Progenitor cell of endocrine pancreas (in vitro differentiated cells): ENCODE data around the gene JMJD1C. TPM values are rescaled to one million over a fixed set of nuclear protein-coding genes. Genes with fewer than 3 reads are reported as not detected.
A peak's percentile ranks its signal among the peaks of the same experiment; 100 is the strongest.

Experiments
- DNase-seq: peaks from one replicate; pipeline ENCODE4 v3.0.0; 2021; ENCODE audit warnings: low spot score; ENCODE audit not compliant: unreplicated experiment
- H3K27ac Mint-ChIP-seq: 2 replicates; pipeline ENCODE4 v1.8.0; 2021; ENCODE audit warnings: mild to moderate bottlenecking, moderate library complexity, mixed read lengths
- H3K27me3 Mint-ChIP-seq: 2 replicates; pipeline ENCODE4 v1.8.0; 2021; ENCODE audit warnings: mixed read lengths
- H3K36me3 Mint-ChIP-seq: 2 replicates; pipeline ENCODE4 v1.8.0; 2022; ENCODE audit warnings: mixed read lengths; ENCODE audit not compliant: insufficient read depth
- H3K4me1 Mint-ChIP-seq: 2 replicates; pipeline ENCODE4 v1.8.0; 2021; ENCODE audit warnings: low read depth, mixed read lengths
- H3K4me3 Mint-ChIP-seq: 2 replicates; pipeline ENCODE4 v1.8.0; 2021; ENCODE audit warnings: low read depth, mild to moderate bottlenecking, moderate library complexity, mixed read lengths
- H3K9me3 Mint-ChIP-seq: 2 replicates; pipeline ENCODE4 v1.8.0; 2021; ENCODE audit warnings: low read depth, mixed read lengths
- total RNA-seq: library from RNA; stranded (reverse); gene quantifications from 2 replicates; pipeline ENCODE4 v1.2.1, GENCODE V29; 2021
- TF ChIP-seq, protein P1 (sequence below): fragments of 200-600 bp; sonication (generic); IDR thresholded peaks from one replicate; pipeline ENCODE4 v1.5.0; 2021; ENCODE audit warnings: antibody characterized with exemption, mild to moderate bottlenecking; ENCODE audit not compliant: unreplicated experiment

The JMJD1C gene
- total RNA-seq, 1 donor from 2014 or later = 117 TPM

GRCh38 chr10:63255316-63255715 lies 210.5 kb downstream of the JMJD1C start:
- no peak for DNase-seq
- H3K4me1 Mint-ChIP-seq = peaks cover 27% of the 10 kb centered on the region
- no peak overlapping the region for H3K4me3 Mint-ChIP-seq
- H3K27ac Mint-ChIP-seq = no peak overlapping the region
- TF ChIP-seq, protein P1, sequence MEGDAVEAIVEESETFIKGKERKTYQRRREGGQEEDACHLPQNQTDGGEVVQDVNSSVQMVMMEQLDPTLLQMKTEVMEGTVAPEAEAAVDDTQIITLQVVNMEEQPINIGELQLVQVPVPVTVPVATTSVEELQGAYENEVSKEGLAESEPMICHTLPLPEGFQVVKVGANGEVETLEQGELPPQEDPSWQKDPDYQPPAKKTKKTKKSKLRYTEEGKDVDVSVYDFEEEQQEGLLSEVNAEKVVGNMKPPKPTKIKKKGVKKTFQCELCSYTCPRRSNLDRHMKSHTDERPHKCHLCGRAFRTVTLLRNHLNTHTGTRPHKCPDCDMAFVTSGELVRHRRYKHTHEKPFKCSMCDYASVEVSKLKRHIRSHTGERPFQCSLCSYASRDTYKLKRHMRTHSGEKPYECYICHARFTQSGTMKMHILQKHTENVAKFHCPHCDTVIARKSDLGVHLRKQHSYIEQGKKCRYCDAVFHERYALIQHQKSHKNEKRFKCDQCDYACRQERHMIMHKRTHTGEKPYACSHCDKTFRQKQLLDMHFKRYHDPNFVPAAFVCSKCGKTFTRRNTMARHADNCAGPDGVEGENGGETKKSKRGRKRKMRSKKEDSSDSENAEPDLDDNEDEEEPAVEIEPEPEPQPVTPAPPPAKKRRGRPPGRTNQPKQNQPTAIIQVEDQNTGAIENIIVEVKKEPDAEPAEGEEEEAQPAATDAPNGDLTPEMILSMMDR = no peak
- peaks cover 19% of the 10 kb centered on the region for H3K36me3 Mint-ChIP-seq
- H3K27me3 Mint-ChIP-seq = no peaks in the 10 kb centered on the region
- H3K9me3 Mint-ChIP-seq = no peaks in the 10 kb centered on the region

DNA sequence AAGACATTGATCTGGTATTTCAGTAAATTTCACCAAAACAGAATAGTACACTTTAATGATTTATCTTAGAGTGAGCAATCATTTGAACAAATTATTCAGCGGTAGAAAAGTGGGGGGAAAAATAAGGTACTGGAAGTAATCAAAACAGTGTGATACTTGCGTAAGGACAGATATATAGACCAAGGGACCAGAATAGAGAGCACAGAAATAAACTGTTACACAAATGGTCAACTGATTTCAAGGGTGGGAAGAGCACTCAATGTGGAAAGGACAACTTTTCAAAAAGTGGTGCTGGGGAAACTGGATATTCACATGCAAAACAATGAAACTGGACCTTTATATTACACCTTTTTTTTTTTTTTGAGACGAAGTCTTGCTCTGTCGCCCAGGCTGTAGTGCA lies 212.7 kb downstream of the JMJD1C start:
- Mint-ChIP-seq H3K36me3 (peaks cover 17% of the 10 kb centered on the region), H3K9me3 (no peaks in the 10 kb centered on the region), H3K4me1 (peaks cover 11% of the 10 kb centered on the region), H3K4me3 (no peak overlapping the region), H3K27me3 (no peaks in the 10 kb centered on the region), H3K27ac (peak overlapping the region; percentile 59)
- TF ChIP-seq, protein P1 = no peak
- no peak for DNase-seq

DNA sequence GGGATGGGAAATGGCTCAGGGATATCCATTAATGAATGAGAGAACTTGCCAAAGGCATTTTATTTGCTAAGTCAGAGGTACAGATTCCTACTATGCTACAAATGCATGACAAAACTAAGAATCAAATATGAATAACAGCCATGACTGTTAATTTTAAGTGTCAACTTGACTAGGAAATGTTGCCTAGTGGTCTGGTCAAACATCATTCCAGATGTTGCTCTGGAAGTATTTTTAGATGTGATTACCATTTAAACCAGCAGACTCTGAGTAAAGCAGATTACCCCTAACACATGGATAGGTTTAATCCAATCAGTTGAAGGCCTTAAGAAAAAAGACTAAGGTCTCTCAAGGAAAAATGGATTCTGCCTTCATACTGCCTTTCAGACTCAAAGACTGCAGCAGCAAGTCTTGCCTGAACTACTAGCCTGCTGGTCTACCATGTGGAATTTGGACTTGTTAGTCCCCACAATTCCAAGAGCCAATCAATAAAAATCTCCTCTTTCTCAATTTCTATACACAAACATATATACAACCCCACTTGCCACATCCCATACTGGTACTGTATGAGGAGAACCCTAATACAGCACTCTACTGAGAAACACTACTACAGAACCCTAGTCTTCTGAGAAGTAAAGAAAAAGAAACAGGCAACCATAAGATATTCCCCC lies 213.5 kb downstream of the JMJD1C start:
- TF ChIP-seq, protein P1 = no peak

DNA sequence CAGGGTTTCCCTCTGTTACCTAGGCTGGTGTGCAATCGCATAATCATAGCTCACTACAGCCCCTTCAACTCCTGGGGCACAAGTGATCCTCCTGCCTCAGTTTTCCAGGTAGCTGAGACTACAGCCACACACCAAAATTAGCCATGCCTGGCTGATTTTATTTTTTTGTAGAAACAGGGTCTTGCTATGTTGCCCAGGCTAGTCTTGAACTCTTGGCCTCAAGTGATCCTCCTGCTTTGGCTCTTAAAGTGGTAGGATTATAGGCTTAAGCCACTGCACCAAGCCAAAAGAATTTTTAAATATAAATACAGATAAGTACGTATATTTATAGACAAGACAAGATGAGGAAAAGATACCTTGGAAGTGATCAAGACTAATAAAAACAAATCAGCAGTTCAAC lies 215.7 kb downstream of the JMJD1C start:
- TF ChIP-seq, protein P1 = no peak
- H3K36me3 Mint-ChIP-seq = peaks cover 34% of the 10 kb centered on the region
- peaks cover 10% of the 10 kb centered on the region for H3K9me3 Mint-ChIP-seq
- no peaks in the 10 kb centered on the region for H3K27me3 Mint-ChIP-seq
- no peak for DNase-seq
- no peak overlapping the region for H3K4me3 Mint-ChIP-seq
- peaks cover 8% of the 10 kb centered on the region for H3K4me1 Mint-ChIP-seq
- H3K27ac Mint-ChIP-seq = no peak overlapping the region

More for the DNA sequence above, 213.5 kb downstream of the JMJD1C start:
- Mint-ChIP-seq H3K27ac (peak overlapping the region; percentile 59), H3K4me3 (no peak overlapping the region), H3K9me3 (no peaks in the 10 kb centered on the region), H3K36me3 (peaks cover 19% of the 10 kb centered on the region), H3K4me1 (peaks cover 8% of the 10 kb centered on the region), H3K27me3 (no peaks in the 10 kb centered on the region)
- DNase-seq = no peak

DNA sequence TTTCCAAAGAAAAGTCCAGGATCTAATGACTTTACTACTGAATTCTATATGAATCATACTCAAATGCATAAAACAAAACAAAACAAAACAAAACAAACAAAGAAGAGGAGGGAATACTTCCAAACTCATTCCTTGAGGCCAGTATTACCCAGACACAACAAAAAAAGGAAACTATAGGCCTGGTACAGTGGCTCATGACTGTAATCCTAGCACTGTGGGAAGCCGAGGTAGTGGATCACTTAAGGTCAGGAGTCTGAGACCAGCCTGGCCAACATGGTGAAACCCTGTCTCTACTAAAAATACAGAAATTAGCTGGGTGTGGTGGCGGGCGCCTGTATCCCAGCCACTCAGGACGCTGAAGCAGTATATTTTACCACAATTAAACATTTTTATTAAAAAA lies 218.0 kb downstream of the JMJD1C start:
- DNase-seq = no peak
- H3K27ac Mint-ChIP-seq = no peak overlapping the region
- peaks cover 10% of the 10 kb centered on the region for H3K9me3 Mint-ChIP-seq
- H3K4me3 Mint-ChIP-seq = no peak overlapping the region
- H3K27me3 Mint-ChIP-seq = no peaks in the 10 kb centered on the region
- peaks cover 4% of the 10 kb centered on the region for H3K4me1 Mint-ChIP-seq
- peaks cover 31% of the 10 kb centered on the region for H3K36me3 Mint-ChIP-seq
- TF ChIP-seq, protein P1 = no peak
